DND-41 (cell line): ENCODE measurements around the gene MAGED2.
"Not testable (repeated sequence)": the region's sequence is repeated elsewhere in the genome, so short reads cannot be mapped to it uniquely, and the experiment has no call there.

Source experiments
- ATAC-seq: fragments of 200-7000 bp; cut with Tn5 transposase; 3 replicates; pipeline ENCODE4 v1.9.1; 2021; ENCODE audit warnings: low read depth; ENCODE audit not compliant: insufficient read depth
- DNase-seq: peaks from one replicate; pipeline ENCODE4 v3.0.0-alpha.2; 2020
- H2AFZ ChIP-seq: 2 replicates; pipeline ENCODE4 v1.6.0; 2012; ENCODE audit warnings: low read depth, low read length
- H3K27ac ChIP-seq: 2 replicates; pipeline ENCODE4 v1.5.1; 2012; ENCODE audit warnings: low read length, inconsistent platforms
- H3K27me3 ChIP-seq: fragments of 200-600 bp; sonication (generic); 2 replicates; pipeline ENCODE4 v1.6.0; 2012; ENCODE audit warnings: low read length, mild to moderate bottlenecking, inconsistent platforms; ENCODE audit not compliant: insufficient read depth, poor library complexity
- H3K36me3 ChIP-seq: 2 replicates; pipeline ENCODE4 v1.5.1; 2012; ENCODE audit warnings: low read length, inconsistent platforms; ENCODE audit not compliant: insufficient read depth
- H3K4me1 ChIP-seq: 2 replicates; pipeline ENCODE4 v1.5.1; 2012; ENCODE audit warnings: mild to moderate bottlenecking, low read length; ENCODE audit not compliant: insufficient read depth
- H3K4me2 ChIP-seq: 2 replicates; pipeline ENCODE4 v1.6.0; 2012; ENCODE audit warnings: mild to moderate bottlenecking, moderate library complexity, low read length, inconsistent platforms; ENCODE audit not compliant: insufficient read depth
- H3K4me3 ChIP-seq, 2 experiments: fragments of 200-600 bp in 1 of 2; shearing (Covaris generic) in 1 of 2; 2 replicates each; pipeline ENCODE4 v1.5.1; 2012 to 2016; ENCODE audit warnings: inconsistent platforms in 2 of 2, low read length in 2 of 2, mild to moderate bottlenecking in 2 of 2, low read depth in 1 of 2, moderate library complexity in 1 of 2
- H3K79me2 ChIP-seq: 2 replicates; pipeline ENCODE4 v1.6.0; 2012; ENCODE audit warnings: low read length, inconsistent platforms; ENCODE audit not compliant: insufficient read depth
- H3K9ac ChIP-seq: 2 replicates; pipeline ENCODE4 v1.6.0; 2012; ENCODE audit warnings: low read depth, mild to moderate bottlenecking, inconsistent platforms, low read length, moderate library complexity
- H3K9me3 ChIP-seq: 2 replicates; pipeline ENCODE4 v1.5.1; 2012; ENCODE audit warnings: low read length, moderate library complexity, mild to moderate bottlenecking, inconsistent platforms; ENCODE audit not compliant: insufficient read depth, severe bottlenecking
- H4K20me1 ChIP-seq: 2 replicates; pipeline ENCODE4 v1.6.0; 2012; ENCODE audit warnings: low read length; ENCODE audit not compliant: insufficient read depth
- EZH2 ChIP-seq: IDR thresholded peaks from 3 replicates; pipeline ENCODE4 v1.6.1; 2012; ENCODE audit warnings: borderline replicate concordance, low read depth, mild to moderate bottlenecking, moderate library complexity, low read length, inconsistent platforms; ENCODE audit not compliant: severe bottlenecking
- TF ChIP-seq, protein P1 (sequence below): IDR thresholded peaks from 2 replicates; pipeline ENCODE4 v1.5.1; 2012; ENCODE audit warnings: borderline replicate concordance, low read length, moderate library complexity, mild to moderate bottlenecking; ENCODE audit not compliant: poor library complexity, severe bottlenecking; ENCODE audit errors: extremely low read depth

MAGED2 gene

DNA sequence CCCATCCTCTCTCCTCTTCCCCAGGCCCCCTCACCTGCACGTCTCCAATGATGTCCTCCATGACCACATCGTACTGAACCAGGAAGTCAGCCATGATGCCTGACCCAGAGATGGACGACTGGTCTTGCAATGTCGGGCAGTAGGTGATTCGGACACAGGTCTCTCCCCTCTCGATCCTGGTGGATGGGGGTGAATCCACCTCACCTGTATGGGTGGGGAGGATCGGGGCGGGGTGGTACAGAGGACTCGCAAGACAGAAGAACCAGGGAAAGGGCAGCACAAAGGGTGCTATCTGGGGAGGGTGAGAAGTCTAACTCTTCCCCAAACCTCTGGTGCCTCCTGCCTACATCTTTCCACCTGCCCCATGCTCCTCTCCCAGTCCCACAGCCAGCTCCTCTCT lies 19.1 kb upstream of the MAGED2 start:
- ATAC-seq (no peak), DNase-seq (no peak)
- no peak overlapping the region for H3K9ac ChIP-seq
- H3K79me2 ChIP-seq: no peaks in the 10 kb centered on the region
- H3K27ac ChIP-seq: no peak overlapping the region
- no peaks in the 10 kb centered on the region for H4K20me1 ChIP-seq
- H3K4me1 ChIP-seq: no peaks in the 10 kb centered on the region
- H3K9me3 ChIP-seq: no peaks in the 10 kb centered on the region
- no peak overlapping the region for H2AFZ ChIP-seq
- H3K4me3 ChIP-seq: no peak overlapping the region
- H3K27me3 ChIP-seq: no peaks in the 10 kb centered on the region
- TF ChIP-seq, protein P1, sequence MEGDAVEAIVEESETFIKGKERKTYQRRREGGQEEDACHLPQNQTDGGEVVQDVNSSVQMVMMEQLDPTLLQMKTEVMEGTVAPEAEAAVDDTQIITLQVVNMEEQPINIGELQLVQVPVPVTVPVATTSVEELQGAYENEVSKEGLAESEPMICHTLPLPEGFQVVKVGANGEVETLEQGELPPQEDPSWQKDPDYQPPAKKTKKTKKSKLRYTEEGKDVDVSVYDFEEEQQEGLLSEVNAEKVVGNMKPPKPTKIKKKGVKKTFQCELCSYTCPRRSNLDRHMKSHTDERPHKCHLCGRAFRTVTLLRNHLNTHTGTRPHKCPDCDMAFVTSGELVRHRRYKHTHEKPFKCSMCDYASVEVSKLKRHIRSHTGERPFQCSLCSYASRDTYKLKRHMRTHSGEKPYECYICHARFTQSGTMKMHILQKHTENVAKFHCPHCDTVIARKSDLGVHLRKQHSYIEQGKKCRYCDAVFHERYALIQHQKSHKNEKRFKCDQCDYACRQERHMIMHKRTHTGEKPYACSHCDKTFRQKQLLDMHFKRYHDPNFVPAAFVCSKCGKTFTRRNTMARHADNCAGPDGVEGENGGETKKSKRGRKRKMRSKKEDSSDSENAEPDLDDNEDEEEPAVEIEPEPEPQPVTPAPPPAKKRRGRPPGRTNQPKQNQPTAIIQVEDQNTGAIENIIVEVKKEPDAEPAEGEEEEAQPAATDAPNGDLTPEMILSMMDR: no peak
- TF ChIP-seq EZH2: no peak
- no peak overlapping the region for H3K4me2 ChIP-seq
- no peaks in the 10 kb centered on the region for H3K36me3 ChIP-seq

DNA sequence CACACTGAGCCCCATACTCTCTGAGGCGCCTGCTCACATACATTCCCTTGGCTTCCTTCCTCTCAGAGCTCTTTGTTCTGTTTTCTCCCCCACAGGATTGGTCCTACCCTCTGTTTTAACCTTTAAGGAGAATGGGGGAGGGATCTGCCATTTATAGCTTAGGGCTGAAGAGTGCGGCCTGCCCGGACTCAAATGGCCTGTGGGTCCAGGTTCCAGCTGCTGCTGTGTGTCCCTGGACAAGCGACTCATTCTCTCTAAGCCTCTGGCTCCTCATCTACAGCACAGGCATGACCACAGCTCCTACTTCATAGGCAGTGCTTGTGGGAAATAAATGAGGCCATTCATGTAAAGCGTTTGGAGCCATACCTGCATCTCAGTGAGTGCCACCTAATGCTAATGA lies 18.1 kb upstream of the MAGED2 start:
- DNase-seq, H4K20me1 ChIP-seq, H3K36me3 ChIP-seq, H3K9ac ChIP-seq, H3K4me1 ChIP-seq, H3K27ac ChIP-seq, H3K79me2 ChIP-seq, H3K4me2 ChIP-seq, ATAC-seq, H2AFZ ChIP-seq, H3K4me3 ChIP-seq, H3K9me3 ChIP-seq, H3K27me3 ChIP-seq: not testable (repeated sequence)

DNA sequence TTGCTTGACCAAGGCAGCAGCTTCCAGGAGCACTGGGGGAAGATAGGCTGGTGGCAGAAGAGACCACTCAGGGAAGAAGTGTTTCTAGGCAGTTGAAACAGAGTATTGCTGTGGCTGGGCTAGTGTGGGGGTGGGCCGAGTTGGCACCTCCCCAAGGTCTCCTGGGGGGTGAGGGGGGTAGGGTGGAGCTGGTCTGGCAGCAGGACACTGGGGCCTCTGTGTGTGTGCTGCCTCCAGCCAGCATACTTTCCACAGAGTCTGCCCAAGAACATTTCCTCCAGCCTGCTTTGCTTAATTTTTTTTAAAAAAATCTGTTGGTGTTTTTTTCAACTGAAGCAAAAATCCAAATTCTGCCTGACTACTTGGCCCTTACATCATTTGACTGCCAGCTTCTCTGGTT lies 13.5 kb upstream of the MAGED2 start:
- H3K36me3 ChIP-seq: no peaks in the 10 kb centered on the region
- no peaks in the 10 kb centered on the region for H3K4me1 ChIP-seq
- H3K27me3 ChIP-seq: no peaks in the 10 kb centered on the region
- H3K9ac ChIP-seq: no peak overlapping the region
- TF ChIP-seq, protein P1: no peak
- TF ChIP-seq EZH2: no peak
- no peaks in the 10 kb centered on the region for H4K20me1 ChIP-seq
- ATAC-seq (no peak), DNase-seq (no peak)
- H3K9me3 ChIP-seq: no peaks in the 10 kb centered on the region
- no peaks in the 10 kb centered on the region for H3K79me2 ChIP-seq
- H2AFZ ChIP-seq: no peak overlapping the region
- no peak overlapping the region for H3K4me2 ChIP-seq
- H3K4me3 ChIP-seq: no peak overlapping the region
- H3K27ac ChIP-seq: no peak overlapping the region

DNA sequence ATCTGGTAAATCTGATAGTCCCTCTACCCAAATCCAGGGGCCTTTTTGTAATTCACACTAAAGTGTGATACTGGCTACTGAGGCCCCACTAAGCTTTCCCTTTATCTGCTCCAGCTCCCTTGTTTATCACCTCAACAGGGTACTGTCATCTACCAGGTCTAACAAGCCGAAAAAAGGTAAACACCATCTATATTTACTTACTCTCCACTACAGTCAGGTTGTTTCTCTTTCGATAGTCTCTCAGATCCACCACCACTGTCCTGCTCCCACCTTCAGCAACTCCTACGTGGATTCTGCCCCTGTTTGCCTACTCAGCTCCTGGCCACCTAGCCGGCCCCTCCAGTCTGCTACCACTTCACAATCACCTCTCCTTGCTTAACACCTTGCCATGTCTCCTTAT lies 12.8 kb upstream of the MAGED2 start:
- ATAC-seq (no peak), DNase-seq (no peak)
- Histone ChIP-seq H3K36me3 (no peaks in the 10 kb centered on the region), H3K4me2 (no peak overlapping the region), H2AFZ (no peak overlapping the region), H4K20me1 (no peaks in the 10 kb centered on the region), H3K79me2 (no peaks in the 10 kb centered on the region), H3K9me3 (no peaks in the 10 kb centered on the region), H3K4me3 (no peak overlapping the region), H3K4me1 (no peaks in the 10 kb centered on the region), H3K9ac (no peak overlapping the region), H3K27ac (no peak overlapping the region), H3K27me3 (no peaks in the 10 kb centered on the region)
- no peak for TF ChIP-seq EZH2
- TF ChIP-seq, protein P1: no peak
